Forelimb muscle (tissue), 1 donor: ENCODE measurements around the gene DLX3. TPM values are rescaled to one million over a fixed set of nuclear protein-coding genes. Genes with fewer than 3 reads are reported as not detected.
"Not testable (repeated sequence)": the region's sequence is repeated elsewhere in the genome, so short reads cannot be mapped to it uniquely, and the experiment has no call there.

Experiments used
- DNase-seq: peaks from one replicate; pipeline ENCODE4 v3.0.0-alpha.2; 2013; ENCODE audit warnings: low read depth
- polyA plus RNA-seq: library from polyadenylated mRNA; unstranded; fragments of 120-200 nt; gene quantifications from one replicate; pipeline ENCODE4 v1.2.1, GENCODE V29; 2013; ENCODE audit not compliant: insufficient read length

DLX3 gene
- polyA plus RNA-seq: not detected

DNA sequence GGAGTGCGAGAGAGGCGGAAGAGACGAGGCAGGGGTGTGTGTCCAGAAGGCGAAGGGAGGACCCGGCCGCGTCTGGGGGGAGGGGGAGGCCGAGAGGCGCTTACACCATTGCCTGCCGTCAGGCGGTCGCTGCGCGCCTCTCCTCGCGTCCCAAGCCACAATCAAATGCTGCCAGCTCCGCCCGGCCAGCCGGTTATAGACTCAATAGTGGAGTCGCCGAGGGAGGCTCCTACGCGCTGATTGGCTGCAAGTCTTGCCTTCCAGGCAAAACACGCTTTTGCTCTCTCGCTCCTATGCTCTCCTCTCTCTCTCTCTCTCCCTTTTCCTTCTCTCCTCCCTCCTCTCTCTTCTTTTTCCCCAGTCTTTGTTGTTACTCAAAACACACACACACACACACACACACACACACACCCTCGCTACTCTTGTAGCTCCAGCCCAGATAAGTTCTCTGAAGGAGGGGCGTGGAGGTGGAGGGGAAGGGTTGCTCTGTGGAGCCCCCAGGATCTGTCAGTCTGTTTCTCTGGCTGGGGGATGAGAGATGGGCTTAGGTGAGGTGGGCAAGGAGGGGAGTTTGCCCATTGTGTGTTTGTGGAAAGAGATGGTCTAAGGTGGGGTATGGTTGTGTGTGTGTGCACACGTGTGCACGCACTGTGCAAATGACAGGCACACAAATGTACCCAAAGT is at the start of gene DLX3:
TSS of gene DLX3 (minus strand) at position 170 of the 684 bp plus-strand sequence. CDS start 226 bp downstream, outside the sequence.
- DNase-seq: no peak

GRCh38 chr17:50044483-50044882 is 49.5 kb upstream of the DLX3 start:
- no peak for DNase-seq

- DNase-seq: no peak
Observed at GRCh38 chr17:50043290-50044148, 48.5 kb upstream of the DLX3 start.

DNA sequence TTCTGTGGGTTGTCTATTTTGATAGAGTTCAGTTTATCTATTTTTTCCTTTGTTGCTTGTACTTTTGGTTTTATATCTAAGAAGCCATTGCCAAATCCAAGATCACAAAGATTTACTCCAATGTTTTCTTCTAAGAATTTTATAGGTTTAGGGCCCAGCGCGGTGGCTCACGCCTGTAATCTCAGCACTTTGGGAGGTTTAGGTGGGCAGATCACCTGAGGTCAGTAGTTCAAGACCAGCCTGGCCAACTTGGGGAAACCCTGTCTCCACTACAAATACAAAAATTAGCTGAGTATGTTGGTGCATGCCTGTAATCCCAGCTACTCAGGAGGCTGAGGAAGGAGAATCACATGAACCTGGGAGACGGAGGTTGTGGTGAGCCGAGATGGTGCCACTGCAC is 47.2 kb upstream of the DLX3 start:
- DNase-seq: no peak

- not testable (repeated sequence) for DNase-seq
Observed at GRCh38 chr17:50040496-50040895, 45.5 kb upstream of the DLX3 start.

DNA sequence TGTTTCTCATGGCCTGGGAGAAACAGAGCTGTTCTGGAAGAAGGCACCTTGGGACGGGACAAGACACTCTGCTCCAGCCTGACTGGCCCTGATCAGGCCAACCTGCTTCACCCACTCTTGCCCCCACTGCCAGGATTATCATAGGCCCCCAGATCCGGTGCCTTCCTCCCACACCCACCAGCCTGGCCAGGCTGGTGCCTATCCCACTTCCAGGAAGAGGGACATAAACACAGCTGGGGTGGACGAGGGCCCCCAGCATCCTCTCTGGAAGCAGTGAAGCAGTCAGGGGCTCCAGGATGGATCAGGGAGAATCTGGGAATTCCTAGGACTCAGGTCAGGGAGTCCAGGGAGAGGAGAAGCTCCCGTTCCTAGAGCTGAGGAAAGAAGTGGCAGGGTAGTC is 44.0 kb upstream of the DLX3 start:
- DNase-seq: no peak

DNA sequence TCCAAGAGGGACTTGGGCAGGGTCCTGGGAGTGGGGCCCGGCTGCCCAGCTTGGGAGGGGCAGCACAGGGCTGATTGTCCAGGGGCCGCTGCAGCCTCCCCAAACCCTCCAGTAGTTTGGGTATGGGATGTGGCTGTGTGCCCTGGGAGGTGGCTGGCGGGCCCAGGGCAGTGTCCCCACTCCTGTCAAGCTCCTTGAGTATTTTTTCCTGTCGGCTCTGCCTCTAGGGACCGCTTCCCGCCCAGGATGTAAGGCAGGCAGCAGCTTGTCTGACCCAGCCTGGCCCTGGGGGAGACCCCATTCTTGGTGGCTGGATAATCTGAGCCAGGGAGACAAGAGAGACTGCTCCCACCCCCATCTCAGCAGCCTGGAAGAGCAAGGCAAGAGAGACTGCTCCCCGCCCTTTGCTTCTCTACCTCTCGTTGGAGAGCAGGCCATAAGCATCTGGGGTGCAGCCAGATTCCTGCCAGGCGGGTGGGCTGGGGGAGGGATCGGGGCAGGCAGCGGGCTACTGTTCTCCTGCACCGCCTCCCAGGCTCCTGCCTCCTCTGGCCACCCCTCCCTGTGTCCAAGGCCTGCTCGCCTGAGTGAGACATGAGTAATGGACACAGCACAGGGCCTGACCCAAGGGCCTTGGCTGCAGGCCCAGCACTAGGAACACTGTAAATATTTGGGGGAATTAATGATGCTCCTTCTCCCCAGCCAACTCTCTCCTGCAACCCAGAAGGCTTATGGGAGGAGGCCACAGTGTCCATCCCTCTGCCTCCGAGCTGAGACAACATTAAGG is 42.5 kb upstream of the DLX3 start:
- DNase-seq: no peak

DNA sequence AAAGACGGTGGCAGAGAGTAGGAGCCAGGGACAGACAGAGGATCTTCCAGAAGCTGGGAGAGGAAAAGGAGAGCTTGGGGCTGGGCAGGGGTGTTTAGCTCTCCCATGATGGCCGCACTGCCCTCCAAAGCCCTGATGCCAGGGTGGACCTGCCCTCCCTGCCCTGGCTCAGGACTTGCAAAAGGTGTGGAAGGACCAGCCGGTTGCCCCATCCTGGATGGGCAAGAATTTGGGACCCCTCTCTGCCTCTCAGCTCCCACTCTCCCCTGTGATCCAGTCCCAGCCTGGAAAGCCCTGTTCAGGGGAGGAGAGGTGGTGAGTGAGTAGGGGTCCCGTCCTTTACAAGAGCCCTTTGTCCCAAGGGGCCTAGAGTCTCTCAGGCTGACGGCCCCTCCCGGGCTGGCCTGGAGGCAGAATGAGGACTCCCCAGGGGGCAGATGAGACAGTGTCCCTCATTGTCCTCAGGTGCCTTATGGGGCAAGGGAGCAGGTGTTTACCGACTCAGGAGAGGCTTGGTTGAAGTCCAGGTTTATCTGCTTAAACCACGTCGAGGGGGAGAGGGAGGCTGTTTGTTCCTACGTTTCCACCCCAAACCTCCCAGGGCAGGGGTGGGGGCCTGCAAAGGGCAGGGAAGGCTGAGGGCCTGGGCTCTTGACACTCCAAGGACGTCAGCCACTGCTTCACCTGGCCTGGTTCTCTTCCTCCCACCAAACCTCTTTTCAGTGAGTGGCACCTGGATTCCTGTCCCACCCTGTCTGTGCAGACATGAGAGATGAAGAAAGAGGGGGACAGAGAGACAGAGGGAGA is 41.6 kb upstream of the DLX3 start:
- no peak for DNase-seq

DNA sequence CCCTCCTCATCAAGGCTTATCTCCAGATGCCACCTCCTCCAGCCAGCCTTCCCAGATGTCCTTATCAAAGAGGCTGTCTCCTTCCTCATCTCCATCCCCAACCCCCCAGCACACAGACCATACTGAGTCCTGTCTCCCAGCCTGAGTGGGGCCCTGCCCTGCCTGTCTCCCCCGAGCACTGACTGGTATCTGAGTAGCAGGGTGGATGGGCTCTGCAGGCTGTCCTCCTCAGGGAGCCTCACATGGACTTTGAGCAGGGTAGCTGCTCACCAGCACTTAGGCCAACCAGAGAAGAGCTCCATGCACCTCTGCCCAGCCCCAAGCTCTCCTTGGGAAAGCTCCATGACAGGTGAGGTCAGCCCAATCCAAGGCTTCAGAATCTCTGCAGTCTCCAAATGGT is 40.9 kb upstream of the DLX3 start:
- DNase-seq: no peak

DNA sequence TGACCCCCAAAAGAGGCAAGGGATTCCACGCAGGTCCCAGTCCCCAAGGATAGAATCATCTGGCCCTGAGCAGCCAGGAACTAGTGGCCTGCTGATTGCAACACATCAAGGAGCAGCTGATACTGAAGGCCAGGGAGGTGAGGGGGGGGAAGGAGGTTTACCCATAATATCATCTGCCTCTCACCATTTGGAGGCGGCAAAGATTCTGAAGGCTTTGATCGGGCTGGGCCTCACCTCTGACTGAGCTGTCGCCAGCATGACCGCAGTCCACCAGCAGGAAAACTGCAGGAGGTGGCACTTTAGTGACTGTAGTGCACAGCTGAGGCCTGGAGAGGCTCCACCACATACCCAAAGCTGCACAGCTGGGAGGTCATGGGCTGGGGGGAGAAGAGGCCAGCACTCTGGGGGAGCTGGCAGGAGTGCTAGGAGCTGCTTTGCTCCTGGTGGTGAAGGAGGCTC is 40.4 kb upstream of the DLX3 start:
- no peak for DNase-seq

- no peak for DNase-seq
Observed at GRCh38 chr17:50034498-50035364, 39.7 kb upstream of the DLX3 start.

DNA sequence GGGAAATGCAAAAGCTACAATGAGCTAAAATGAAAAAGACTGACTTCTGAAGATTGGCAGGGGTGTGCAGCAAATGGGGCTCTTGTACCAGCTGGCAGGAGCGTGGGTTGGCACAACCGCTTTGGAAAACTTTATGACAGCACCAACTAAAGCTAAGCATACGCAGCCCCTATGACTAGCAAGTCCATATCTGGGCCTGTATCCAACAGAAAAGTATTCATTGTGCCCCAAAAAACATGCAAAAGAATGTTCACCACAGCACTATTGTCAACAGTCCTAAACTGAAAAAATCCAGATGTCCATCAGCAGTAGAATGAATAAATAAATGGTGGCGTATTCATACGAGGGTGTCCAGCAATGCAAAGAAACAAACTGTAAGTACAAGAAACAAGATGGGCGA is 38.3 kb upstream of the DLX3 start:
- no peak for DNase-seq

DNA sequence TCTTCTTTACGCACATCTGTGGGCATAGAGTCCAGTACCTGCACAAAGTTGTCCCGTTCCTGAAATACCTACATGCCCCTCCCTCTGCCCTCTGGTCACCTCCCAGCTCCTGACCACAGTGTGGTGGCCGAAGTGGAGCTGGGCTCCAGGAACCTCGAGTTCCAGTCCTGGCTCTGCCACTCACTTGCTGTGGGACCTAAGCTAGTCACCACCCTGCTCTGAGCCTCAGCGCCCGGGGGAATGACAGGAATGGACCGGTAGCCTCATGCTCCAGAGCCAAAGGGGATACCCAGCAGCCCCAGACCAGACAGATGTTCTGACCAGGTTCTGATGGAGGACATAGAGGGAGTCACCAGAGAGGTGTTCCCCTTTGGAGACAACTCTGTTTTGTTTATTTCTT is 34.2 kb upstream of the DLX3 start:
- DNase-seq: no peak

- no peak for DNase-seq
Observed at GRCh38 chr17:50028736-50029120, 33.7 kb upstream of the DLX3 start.

- no peak for DNase-seq
Observed at GRCh38 chr17:50027881-50028735, 33.1 kb upstream of the DLX3 start.

DNA sequence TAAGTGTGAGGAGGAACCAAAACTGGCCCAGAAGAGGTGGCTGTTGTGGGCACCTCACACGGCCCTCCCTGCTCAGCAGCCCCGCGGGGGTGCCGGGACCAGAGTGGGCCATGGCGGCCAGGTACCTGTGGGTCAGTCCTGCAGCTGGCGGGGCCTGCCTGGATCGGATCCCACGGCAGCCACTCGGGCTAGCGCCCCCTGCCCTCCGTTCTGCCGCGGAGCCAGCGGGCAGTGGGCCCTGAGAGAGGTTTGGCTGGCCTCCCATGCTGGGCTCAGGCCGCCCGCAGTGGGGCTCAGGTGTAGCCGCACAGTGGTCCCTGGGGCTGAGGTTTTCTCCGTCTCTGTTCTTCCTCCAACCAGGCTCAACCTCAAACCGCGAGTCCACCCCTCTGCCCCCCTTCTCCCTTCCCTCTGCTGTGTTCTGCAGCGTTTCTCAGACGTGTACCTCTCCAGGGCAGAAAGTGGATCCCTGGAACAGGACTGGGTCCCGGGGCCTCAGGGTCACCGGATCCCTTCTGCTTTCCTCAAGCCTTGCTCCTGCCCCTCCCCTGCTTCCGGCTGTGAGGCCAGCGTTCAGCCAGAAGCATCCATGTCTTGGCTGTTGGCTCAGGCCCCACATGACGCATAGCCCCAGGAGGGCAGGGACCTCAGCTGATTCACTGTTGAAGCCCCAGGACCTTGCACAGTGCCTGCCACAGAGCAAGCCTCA is 32.3 kb upstream of the DLX3 start:
- DNase-seq: no peak

- DNase-seq: peak; percentile 41
Observed at GRCh38 chr17:50026837-50027171, 31.8 kb upstream of the DLX3 start.

DNA sequence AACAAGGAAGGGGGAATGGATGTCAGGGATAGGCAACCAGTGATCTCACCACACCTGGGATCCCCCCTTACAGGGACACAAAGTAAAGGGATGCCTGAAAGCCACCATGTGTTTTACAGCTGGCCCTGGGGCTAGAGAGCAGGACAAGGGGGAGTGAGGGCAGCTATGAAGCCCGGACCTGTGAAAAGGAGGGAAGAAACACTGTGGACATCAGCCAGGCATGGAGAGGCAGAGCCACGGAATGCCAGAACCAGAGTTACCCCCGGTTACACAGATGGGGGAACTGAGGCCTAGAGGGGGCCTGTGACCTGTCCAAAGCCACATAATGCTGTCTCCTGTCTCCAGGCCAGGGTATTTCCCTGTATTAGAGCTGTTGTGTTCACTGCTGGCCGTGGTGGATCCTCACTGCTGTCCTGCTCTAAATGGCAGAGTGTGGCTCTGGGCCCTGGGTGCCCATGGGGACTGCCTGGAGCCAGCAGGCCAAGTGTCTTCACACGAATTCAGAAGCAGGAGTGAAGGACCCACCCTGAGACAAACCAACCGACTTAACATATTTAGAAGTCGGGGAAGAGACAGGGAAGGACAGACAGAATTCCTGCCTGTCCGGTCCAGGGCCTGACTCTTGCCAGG is 31.1 kb upstream of the DLX3 start:
- DNase-seq: no peak
